Hematopoietic multipotent progenitor cell treated with erythropoietin and hydrocortisone succinate and interleukin-3 and kit ligand, for 6 days (in vitro differentiated cells): ENCODE measurements around the gene PCSK2.

Source experiments
- DNase-seq: peaks from one replicate; pipeline ENCODE4 v3.0.0-alpha.2; 2015

Gene PCSK2

GRCh38 chr20:17490501-17490900, 263.7 kb downstream of the PCSK2 start:
- no peak for DNase-seq

- no peak for DNase-seq
These were observed 264.2 kb downstream of the PCSK2 start for GRCh38 chr20:17491041-17491440.

- DNase-seq: no peak
These were observed 264.6 kb downstream of the PCSK2 start for GRCh38 chr20:17491488-17491887.

- no peak for DNase-seq
These were observed 266.3 kb downstream of the PCSK2 start for GRCh38 chr20:17493173-17493572.

- no peak for DNase-seq
These were observed 267.4 kb downstream of the PCSK2 start for GRCh38 chr20:17494201-17494600.

GRCh38 chr20:17495826-17496225, 269.0 kb downstream of the PCSK2 start:
- DNase-seq: no peak

- no peak for DNase-seq
These were observed 271.2 kb downstream of the PCSK2 start for GRCh38 chr20:17497821-17498580.

- DNase-seq: no peak
These were observed 271.8 kb downstream of the PCSK2 start for GRCh38 chr20:17498641-17499040.

GRCh38 chr20:17499041-17499440, 272.2 kb downstream of the PCSK2 start:
- DNase-seq: no peak

- no peak for DNase-seq
These were observed 273.4 kb downstream of the PCSK2 start for GRCh38 chr20:17500271-17500670.

- DNase-seq: no peak
These were observed 274.0 kb downstream of the PCSK2 start for GRCh38 chr20:17500826-17501225.

GRCh38 chr20:17501701-17502100, 274.9 kb downstream of the PCSK2 start:
- no peak for DNase-seq

GRCh38 chr20:17502105-17502504, 275.3 kb downstream of the PCSK2 start:
- DNase-seq: no peak

GRCh38 chr20:17503301-17504065, 276.6 kb downstream of the PCSK2 start:
- DNase-seq: peak; percentile 89

- peak; percentile 83 for DNase-seq
These were observed 277.4 kb downstream of the PCSK2 start for GRCh38 chr20:17504066-17504897.

- peak; percentile 94 for DNase-seq
These were observed 278.2 kb downstream of the PCSK2 start for GRCh38 chr20:17504898-17505635.

GRCh38 chr20:17505636-17506517, 279.0 kb downstream of the PCSK2 start:
- DNase-seq: peak; percentile 63

GRCh38 chr20:17507032-17507431, 280.2 kb downstream of the PCSK2 start:
- peak; percentile 92 for DNase-seq

- DNase-seq: peak; percentile 50
These were observed 280.7 kb downstream of the PCSK2 start for GRCh38 chr20:17507531-17507930.

GRCh38 chr20:17508756-17509155, 281.9 kb downstream of the PCSK2 start:
- no peak for DNase-seq

- no peak for DNase-seq
These were observed 283.7 kb downstream of the PCSK2 start for GRCh38 chr20:17510548-17510947.

- DNase-seq: no peak
These were observed 284.6 kb downstream of the PCSK2 start for GRCh38 chr20:17511401-17511800.
